ENCODE measurements around the gene KCND2.
"Not testable (repeated sequence)": the region's sequence is repeated elsewhere in the genome, so short reads cannot be mapped to it uniquely, and the experiment has no call there.

The KCND2 gene

GRCh38 chr7:120272701-120273475 lies at the start of gene KCND2:
KCND2 (plus strand) TSS chr7:120273175.
- no peak for DNase-seq (ENCODE audit: low read depth)

- DNase-seq (ENCODE audit: low read depth): no peak
Observed at GRCh38 chr7:120226188-120226587, 46.8 kb upstream of the KCND2 start.

GRCh38 chr7:120227255-120227654 lies 45.7 kb upstream of the KCND2 start:
- DNase-seq (ENCODE audit: low read depth): no peak

GRCh38 chr7:120229084-120229483 lies 43.9 kb upstream of the KCND2 start:
- no peak for DNase-seq (ENCODE audit: low read depth)

GRCh38 chr7:120233338-120233737 lies 39.6 kb upstream of the KCND2 start:
- DNase-seq (ENCODE audit: low read depth): no peak

GRCh38 chr7:120240350-120240749 lies 32.6 kb upstream of the KCND2 start:
- not testable (repeated sequence) for DNase-seq (ENCODE audit: low read depth)

GRCh38 chr7:120241973-120242372 lies 31.0 kb upstream of the KCND2 start:
- no peak for DNase-seq (ENCODE audit: low read depth)

GRCh38 chr7:120254845-120255244 lies 18.1 kb upstream of the KCND2 start:
- DNase-seq (ENCODE audit: low read depth): no peak

- DNase-seq (ENCODE audit: low read depth): no peak
Observed at GRCh38 chr7:120256344-120257070, 16.5 kb upstream of the KCND2 start.

- no peak for DNase-seq (ENCODE audit: low read depth)
Observed at GRCh38 chr7:120259386-120259785, 13.6 kb upstream of the KCND2 start.

GRCh38 chr7:120260111-120260510 lies 12.9 kb upstream of the KCND2 start:
- no peak for DNase-seq (ENCODE audit: low read depth)

- no peak for DNase-seq (ENCODE audit: low read depth)
Observed at GRCh38 chr7:120272261-120272660, 714 bp upstream of the KCND2 start.

GRCh38 chr7:120273476-120273975 lies 551 bp downstream of the KCND2 start:
- DNase-seq (ENCODE audit: low read depth): no peak

GRCh38 chr7:120274482-120274881 lies 1.5 kb downstream of the KCND2 start:
- DNase-seq (ENCODE audit: low read depth): no peak

GRCh38 chr7:120274899-120275298 lies 1.9 kb downstream of the KCND2 start:
- DNase-seq (ENCODE audit: low read depth): no peak

GRCh38 chr7:120276720-120277119 lies 3.7 kb downstream of the KCND2 start:
- DNase-seq (ENCODE audit: low read depth): no peak

- no peak for DNase-seq (ENCODE audit: low read depth)
Observed at GRCh38 chr7:120278773-120279172, 5.8 kb downstream of the KCND2 start.

GRCh38 chr7:120280743-120281142 lies 7.8 kb downstream of the KCND2 start:
- no peak for DNase-seq (ENCODE audit: low read depth)

GRCh38 chr7:120293027-120293426 lies 20.1 kb downstream of the KCND2 start:
- DNase-seq (ENCODE audit: low read depth): no peak

GRCh38 chr7:120302190-120302589 lies 29.2 kb downstream of the KCND2 start:
- DNase-seq (ENCODE audit: low read depth): no peak

GRCh38 chr7:120303105-120303504 lies 30.1 kb downstream of the KCND2 start:
- no peak for DNase-seq (ENCODE audit: low read depth)

- DNase-seq (ENCODE audit: low read depth): no peak
Observed at GRCh38 chr7:120304674-120305073, 31.7 kb downstream of the KCND2 start.

GRCh38 chr7:120307991-120308545 lies 35.1 kb downstream of the KCND2 start:
- no peak for DNase-seq (ENCODE audit: low read depth)
